Measurements from ENCODE around the gene SLC25A13.

The SLC25A13 gene

DNA sequence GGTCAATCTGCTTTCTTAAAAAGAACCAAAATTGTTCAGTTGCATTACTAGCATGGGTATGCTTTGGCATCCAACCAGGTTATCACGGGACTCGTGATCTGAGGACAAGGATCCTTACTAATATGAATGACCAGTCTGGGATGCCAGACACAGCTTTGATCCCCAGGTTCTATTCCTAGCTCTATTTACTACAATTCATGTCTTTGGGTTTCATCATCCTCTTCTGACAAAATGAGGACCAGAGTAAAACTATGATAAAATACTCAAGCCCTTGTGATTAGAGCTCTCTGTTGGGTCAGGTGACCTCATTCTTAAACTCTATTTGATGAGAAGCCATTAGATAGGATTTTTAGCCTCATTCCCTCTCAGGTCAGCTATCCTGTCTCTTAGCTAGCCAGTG lies 119.8 kb downstream of the SLC25A13 start:
- DNase-seq (ENCODE audit: low read depth), result no peak

DNA sequence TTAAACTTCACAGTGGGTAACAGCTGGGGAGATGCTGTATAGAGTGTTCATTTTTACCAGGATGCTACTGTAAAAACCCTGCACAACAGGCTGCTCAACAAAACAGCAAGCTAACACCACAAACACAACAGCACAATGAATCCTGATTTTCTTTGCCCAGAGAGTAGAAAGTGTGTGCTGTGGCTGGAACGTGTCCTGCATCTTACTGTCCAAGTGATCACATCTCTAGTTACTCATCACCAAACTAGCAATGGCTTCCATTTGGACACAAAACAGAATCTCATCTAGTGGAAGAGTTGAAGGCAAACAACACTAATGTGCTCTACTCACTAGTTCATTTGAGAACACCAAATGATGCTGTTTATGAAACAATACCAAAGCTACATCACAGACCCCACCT lies 121.2 kb downstream of the SLC25A13 start:
- DNase-seq (ENCODE audit: low read depth), result no peak

DNA sequence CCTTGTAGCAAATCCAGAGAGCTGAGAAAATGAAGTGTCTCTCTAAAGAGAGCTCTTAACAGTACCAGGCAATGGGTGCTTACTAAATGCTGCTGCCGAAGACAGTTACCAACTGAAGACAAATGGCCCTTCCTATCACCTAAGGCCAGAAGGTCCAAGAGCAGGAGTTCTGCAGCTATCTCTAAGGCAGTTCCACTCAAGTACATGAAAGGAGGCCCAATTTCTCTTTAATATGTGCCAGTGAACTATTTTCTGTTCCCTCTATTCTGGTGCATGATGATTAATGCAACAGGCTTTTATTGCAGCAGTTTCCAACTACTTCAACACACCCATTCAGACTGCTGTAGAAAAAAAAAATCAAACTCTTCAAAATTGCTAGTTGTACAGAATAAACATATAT lies 122.5 kb downstream of the SLC25A13 start:
- peak; percentile 36 for DNase-seq (ENCODE audit: low read depth)

DNA sequence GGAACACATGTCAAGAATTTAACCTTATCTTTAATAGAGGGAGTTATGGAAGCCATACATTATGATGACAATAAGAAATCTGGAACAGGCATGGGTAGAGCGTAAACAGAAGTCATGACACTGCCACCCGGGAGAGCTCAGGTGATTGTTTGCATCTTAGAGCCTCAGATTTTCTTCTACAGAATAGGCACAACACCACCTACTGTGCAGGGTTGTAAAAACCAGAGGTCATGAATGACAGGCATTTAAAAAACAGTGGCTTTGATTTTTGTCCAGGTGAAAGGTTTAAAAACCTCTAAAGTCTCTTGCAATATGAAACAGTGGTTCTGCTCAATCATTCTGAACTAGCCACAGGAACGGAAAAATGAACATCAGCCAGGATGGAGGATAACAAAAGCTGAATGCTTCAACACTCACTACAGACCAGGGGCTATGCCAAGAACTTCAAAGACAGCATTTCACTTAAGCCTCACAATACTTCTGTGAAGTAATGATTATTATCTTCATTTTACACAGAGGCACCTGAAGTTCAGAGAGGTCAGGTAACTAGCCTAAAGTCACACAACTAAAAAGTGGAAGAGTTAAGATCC lies 123.8 kb downstream of the SLC25A13 start:
- DNase-seq (ENCODE audit: low read depth), result no peak

DNA sequence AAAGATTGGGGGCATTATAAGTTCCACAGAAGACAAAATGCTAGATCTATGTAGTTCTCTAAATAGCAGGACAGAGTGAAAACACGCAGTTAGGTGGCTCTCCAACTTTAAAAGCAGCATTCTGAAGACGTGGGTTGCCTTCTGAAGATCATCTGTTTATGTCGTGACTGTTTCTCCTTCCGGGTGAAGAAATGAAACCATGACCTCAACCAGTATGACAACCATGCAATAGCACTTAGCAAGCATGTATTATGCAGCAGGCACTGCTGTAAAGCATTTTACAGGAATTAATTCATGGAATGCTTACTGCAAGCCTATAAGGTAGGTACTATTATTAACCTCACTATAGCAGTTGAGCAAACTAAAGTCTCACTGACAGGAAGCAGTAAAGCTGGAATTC lies 125.2 kb downstream of the SLC25A13 start:
- no peak for DNase-seq (ENCODE audit: low read depth)

DNA sequence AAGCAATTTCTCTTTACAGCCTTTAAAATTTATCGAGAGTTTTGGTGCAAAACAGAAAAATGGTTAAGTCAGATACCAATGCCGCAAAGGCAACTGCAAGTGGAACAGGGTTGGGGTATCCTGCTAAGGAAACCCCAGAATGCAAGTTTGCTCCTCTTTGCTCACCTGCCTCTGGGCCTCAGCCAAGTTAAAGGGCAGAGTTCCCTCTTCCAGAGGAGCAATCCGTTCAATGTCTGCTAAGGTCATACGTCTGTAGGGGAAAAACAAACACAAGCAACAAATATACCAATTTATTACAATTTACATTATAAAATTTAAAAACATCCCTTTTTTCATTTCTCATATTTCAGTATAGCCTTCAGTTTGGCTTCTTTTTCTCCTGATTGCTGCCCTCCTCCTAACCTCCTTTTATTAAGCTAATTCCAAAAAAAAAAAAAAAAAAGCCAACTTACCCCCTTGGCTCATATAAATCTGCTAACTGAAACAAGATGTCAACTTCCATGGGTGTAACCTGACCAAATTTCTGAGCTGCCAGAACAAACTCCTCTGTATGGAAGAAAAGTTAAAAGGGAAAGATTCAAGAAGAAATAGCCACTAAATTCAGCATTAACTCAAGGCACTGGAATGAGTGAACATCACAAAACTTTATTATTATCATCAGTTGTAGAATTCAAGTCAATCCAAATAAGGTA lies 132.6 kb downstream of the SLC25A13 start:
- no peak for DNase-seq (ENCODE audit: low read depth)

DNA sequence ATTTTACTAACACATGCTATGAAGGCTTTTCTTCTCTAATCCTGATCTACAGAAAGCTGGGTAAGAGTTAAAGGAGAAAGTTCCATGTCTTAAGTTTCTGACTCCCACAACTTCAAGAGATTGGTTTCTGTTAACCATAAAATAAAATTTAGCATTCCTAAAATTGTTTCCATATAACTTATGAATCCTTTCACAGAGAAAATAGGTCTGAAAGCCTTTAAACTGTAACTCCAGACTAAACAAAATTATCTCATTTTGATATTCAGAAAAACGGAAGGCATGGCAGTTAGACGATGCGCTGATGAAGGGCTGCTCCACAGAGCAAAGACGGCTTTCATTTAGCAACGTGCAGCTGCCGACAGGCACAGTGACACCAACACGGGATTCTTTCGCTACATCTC lies 133.3 kb downstream of the SLC25A13 start:
- peak; percentile 43 for DNase-seq (ENCODE audit: low read depth)

DNA sequence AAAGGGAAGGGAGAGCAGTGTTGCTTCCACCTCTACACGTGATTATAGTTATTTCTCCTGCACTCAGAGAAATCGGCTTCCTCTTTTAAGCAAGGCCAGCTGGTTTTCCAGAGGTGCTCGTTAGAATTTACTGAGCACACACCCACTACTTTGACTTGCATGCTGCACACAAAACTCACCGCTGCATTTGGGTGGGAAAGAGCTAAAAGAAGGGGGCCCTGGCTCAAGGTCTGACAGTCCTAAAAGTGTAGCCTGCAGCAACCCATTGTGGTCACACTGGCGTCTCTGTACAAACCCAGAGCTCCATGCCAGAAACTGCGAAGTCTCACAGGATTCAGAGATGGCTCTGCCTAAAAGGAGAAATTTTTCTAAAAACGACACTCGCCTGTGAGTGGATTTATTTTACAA lies 133.7 kb downstream of the SLC25A13 start:
- DNase-seq (ENCODE audit: low read depth), result no peak

DNA sequence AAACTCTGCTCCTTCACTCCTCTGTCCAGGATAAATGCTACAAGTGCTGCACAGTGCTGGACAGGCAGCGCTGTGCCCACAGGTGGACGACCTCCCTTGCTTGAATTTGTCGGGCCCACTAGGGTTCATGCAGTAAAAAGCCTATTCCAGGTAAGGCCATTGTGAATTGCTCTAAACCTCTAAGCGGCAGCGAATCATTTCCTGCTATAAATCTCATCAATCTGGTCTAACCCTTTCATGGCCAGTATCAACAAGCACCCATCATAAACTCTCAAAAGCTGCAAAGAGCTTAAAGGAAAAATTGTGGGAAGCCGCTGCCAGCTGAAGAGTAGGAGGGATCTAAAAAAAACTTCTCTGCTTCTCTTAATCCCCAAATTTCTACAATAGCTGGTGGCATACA lies 134.2 kb downstream of the SLC25A13 start:
- DNase-seq (ENCODE audit: low read depth), result no peak

DNA sequence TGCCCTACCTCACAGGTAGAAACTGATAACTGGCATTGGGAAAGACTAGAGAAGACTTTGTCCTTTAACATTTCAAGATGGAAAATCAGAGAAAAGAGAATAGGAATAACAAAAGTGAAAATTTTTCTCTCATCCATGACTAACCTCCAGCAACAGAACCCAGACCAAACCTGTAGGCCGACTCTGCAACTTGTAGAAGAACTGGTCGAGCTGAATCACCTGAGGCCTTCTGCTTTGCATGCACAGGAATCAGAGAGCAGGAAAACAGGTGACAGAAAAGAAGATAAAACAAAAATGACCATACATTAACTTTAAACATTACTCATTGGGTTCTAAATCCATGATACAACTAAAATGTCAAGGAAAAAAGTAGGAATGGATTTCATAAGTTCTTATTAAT lies 137.1 kb downstream of the SLC25A13 start:
- DNase-seq (ENCODE audit: low read depth), result no peak

DNA sequence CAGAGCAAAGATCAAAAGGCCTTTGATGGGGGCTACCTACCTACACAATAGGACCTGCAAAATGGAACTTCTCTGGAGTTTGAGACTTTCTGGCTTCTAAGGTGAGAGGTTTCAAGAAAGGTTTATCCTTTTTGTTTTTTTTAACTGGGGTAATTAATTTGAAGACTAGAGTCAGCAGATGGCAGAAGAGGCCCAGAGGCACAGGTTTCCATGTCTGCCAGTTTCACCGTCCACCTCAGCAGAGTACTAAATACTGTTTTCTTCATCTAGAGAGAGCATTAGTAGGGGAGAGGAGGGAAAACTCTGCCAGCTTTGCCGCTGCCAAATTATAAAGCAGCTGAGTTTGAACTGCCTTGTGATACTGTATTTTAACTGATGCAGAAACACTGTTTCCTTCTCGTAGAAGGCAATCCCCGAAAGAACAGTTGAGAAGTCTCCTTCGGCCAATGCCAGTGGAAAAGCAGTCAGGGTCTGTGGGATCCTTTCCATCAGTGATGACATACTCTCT lies 138.7 kb downstream of the SLC25A13 start:
- no peak for DNase-seq (ENCODE audit: low read depth)

DNA sequence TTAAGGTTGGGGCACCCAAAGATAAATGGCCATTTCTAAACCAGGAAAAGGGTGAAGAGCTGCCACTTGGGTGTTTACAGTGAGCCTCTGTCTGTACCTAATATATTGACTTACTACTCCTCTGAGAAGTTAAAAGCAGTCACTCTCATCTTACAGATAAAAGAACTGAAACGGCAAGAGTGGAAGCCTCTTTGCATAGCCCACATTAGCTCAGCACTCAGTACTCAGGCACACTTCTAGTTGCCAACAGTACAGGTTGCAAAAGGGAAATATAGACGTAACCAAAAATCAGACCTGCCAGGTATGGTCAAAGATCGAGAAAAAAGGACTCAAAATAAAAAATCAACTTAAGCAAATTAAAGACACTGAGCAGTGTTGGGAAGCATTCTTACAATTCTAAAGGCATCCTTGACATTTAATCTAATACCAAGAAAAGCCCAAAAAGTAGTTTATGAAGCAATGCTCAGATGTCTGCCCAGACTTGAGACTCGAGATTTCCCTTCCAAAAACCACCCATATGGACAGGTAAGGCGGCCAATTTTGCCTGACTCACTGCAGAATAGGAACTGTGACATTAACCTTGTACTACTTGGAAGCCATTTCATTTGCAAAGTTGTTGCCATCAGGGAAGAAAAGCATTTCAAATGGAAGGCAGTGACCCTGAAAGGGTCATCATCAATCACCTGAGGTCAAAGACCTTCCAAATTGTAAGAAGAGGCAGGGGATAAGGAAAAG lies 139.3 kb downstream of the SLC25A13 start:
- DNase-seq (ENCODE audit: low read depth), result no peak

DNA sequence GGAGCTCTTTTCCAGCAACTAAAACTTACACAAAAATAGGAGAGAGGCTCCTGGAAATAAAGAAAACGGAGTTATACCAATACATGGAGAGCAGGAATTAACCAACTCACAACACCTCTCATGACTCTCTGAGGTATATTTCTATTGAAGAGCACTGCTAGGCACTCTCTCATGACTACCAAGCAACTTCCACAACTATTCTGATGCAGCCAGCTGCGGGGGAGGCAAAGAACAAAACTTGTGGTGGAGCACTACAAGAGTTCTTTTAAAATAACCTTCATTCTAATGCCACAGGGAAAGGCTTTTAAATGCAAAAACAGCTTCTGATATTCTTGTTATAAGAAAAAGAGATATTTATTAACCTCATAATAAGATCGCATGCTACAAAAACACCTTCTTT lies 140.7 kb downstream of the SLC25A13 start:
- DNase-seq (ENCODE audit: low read depth), result peak; percentile 42

DNA sequence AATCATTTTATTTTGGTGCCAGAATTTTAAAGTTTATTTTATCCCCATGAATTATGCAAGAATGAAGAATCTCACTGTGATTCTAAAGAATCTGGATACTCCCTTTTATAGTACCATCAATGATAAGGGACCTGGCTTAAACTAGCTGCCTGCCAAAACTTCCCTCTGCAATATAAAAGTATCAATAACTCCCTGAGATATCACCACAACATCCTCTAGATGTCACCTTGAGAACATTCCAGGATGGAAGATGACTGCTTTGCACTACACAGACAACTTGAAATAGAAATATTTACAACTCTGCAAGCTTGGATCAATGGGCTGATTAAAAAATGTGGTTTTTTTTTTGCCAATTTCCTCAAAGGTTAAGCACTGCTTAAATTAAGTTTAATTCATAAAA lies 142.1 kb downstream of the SLC25A13 start:
- peak; percentile 13 for DNase-seq (ENCODE audit: low read depth)

DNA sequence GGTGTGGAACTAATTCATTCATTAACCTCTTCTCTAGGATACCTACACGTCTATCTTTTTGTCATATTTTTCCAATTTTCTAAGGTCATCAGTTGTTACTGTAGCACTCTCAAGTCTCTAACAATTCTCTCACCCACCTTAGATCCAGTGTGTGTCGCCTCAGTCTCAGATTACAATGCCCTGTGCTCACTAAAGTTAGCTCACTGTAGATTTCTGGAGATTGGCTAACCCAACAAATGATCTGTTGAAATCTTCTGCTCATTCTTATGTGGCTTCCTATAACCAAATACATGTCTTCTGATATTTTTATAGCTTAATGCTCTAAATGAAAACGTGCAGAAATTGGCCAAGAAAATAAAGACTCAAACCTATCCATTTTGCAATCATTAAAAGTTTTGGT lies 142.6 kb downstream of the SLC25A13 start:
- peak; percentile 72 for DNase-seq (ENCODE audit: low read depth)

DNA sequence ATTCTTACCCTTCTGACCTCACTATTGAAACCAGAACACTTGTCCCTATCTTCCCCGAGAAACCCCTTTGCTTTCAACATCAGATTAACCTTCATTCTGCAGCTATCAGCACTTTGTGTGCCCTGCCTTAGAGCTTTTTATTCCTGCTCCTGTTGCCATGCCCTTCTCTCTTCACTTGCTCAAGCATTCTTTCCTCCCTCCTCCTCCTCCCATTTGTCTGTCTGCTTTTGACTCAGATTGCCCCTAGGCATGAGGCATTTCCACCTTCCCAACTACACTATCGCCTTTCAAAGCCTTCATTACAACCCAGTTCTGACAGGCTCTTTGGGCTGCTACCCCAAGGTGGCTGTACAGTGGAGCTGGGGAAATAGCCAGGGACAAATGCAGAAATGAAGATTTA lies 143.3 kb downstream of the SLC25A13 start:
- DNase-seq (ENCODE audit: low read depth), result peak; percentile 56

DNA sequence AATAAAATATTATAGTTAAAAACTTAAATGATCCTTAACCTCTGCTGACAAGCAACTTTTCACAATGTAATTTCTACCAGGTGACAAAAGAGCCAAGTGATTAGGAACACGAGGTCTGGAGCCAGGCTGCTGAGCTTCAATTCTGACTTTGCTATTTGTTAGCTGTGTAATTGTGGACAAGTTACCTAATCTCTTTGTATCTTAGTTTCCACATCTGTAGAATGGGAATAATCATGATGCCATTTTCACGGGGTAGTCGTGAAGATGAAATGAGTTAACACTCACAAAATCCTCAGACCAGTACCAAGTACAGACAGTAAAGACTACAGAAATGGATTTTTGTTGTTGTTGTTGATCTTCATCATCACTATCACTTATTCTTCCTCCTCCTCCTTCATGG lies 144.5 kb downstream of the SLC25A13 start:
- DNase-seq (ENCODE audit: low read depth), result no peak

DNA sequence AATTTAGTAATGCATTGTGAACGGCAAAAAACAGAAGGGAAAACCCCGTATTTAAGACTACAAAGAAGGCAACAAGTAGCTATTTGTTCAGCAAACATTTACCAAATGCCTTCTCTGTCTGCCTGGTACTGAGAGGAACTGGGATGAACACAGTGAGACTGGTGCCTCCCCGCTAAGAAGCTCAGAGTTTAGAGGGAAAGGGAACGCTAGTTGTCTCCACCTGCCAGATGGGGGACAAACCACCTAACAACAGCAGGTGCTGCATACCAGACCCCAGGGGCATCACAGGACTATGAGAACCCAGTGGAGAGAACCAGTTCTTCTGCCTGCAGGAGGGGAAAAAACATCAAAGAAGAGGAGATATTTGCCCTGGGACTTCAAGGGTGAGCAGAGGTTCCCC lies 147.1 kb downstream of the SLC25A13 start:
- DNase-seq (ENCODE audit: low read depth), result no peak

DNA sequence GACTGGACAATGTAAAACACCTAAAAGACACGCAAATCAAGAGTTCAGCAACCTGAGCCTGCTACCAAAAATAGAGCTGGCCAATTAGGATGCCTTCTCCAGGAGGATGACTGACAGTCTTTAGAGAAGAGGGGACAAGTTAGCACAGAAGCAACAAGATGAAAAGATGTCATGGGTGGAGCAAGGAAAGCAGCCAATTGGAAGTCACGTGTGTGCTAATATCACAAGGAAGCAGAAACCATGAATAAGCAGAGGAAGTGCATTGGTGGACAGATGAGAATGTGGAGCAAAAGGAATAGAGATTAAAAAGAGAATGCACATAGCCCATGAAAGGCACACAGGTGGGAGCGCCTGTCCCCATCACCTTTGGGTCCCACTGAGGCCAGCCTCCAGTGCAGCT lies 148.1 kb downstream of the SLC25A13 start:
- no peak for DNase-seq (ENCODE audit: low read depth)

DNA sequence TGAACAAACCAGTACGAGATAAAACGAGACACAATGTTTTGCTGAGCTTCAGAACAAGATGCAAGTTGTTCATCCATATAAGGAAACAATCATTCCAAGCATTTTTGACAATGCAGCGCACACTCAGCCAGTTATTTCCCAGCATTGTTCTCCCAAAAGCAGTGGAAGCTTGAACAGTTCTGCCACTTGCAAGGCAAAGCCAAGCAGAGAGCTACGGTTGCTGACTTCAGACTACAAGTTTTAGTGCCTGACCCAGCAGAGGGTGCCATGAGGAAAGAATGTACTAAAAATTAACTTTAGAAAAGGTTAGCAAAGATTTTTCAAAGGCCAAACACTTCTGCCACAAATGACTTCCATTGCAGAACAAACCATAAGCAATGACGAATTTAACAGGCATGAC lies 152.5 kb downstream of the SLC25A13 start:
- DNase-seq (ENCODE audit: low read depth), result no peak

DNA sequence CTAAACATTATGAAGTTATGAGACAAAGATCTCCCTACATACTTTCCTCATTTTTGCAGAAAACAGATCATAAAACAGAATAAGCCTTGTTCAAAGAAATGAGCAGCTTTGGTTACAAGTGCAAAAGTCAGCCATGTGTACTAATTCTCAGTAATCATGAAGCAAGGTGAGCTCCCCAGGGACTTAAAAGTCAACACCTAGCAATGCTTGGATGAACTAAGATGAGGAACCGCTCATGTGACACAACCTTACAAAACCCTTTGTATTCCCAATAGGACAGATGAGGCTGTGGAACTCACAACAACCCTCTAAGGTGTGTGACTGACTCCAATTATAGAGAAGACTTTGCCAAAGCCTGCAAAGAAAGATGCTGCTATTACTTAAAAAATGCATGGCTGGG lies 154.5 kb downstream of the SLC25A13 start:
- no peak for DNase-seq (ENCODE audit: low read depth)

DNA sequence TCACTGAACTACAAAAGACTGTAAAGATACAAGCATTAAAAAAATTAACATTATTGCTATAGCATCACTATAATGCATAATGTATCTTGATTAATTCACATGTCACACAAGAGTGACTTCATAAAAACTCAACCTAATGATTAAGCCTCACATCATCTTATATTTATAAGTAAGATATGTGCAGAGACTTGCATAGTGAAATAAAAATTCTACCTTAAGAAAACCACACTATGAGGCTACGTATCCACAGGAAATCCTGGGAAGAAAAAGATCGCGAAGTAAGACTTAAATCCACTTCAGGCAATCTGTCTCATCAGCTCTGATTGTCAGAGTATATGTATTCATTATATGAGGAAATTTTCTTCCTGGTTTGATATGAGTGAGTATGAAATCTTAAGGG lies 160.0 kb downstream of the SLC25A13 start:
- DNase-seq (ENCODE audit: low read depth), result no peak

DNA sequence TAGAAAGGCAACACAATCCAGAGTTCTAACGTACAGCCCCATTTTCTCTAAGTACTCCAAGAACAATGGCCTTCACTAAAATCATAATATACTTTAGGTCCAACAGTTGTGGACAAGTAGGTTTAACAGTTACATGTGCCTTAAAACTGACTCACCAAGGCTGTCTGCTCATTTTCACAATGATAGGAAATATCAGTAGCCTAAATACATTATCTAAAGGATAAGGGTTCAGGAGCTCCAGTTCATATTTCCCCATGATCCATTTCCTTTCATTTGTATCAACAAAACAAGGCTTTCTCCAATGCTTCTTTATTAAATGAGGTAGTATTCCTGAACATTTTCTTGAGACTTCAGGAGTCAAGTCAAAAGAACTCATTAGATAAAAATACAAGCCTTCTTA lies 164.0 kb downstream of the SLC25A13 start:
- DNase-seq (ENCODE audit: low read depth), result no peak

Data from amniotic epithelial cell (primary cell).